ENCODE measurements around the gene CALB2.

CALB2 gene

GRCh38 chr16:71387045-71387871 is 28.7 kb downstream of the CALB2 start:
- DNase-seq (ENCODE audit: low spot score), result no peak

GRCh38 chr16:71389330-71389729 is 30.8 kb downstream of the CALB2 start:
- DNase-seq (ENCODE audit: low spot score), result no peak

GRCh38 chr16:71396594-71396993 is 38.1 kb downstream of the CALB2 start:
- DNase-seq (ENCODE audit: low spot score), result no peak

GRCh38 chr16:71399801-71400563 is 41.5 kb downstream of the CALB2 start:
- DNase-seq (ENCODE audit: low spot score), result no peak

GRCh38 chr16:71402007-71402406 is 43.5 kb downstream of the CALB2 start:
- no peak for DNase-seq (ENCODE audit: low spot score)

- no peak for DNase-seq (ENCODE audit: low spot score)
Observed at GRCh38 chr16:71402674-71403073, 44.2 kb downstream of the CALB2 start.

- DNase-seq (ENCODE audit: low spot score), result no peak
Observed at GRCh38 chr16:71404364-71404763, 45.8 kb downstream of the CALB2 start.

GRCh38 chr16:71406316-71406715 is 47.8 kb downstream of the CALB2 start:
- no peak for DNase-seq (ENCODE audit: low spot score)

- no peak for DNase-seq (ENCODE audit: low spot score)
Observed at GRCh38 chr16:71406724-71407123, 48.2 kb downstream of the CALB2 start.

- DNase-seq (ENCODE audit: low spot score), result no peak
Observed at GRCh38 chr16:71407731-71408130, 49.2 kb downstream of the CALB2 start.

- DNase-seq (ENCODE audit: low spot score), result no peak
Observed at GRCh38 chr16:71408536-71408935, 50.0 kb downstream of the CALB2 start.

- DNase-seq (ENCODE audit: low spot score), result no peak
Observed at GRCh38 chr16:71409011-71409775, 50.7 kb downstream of the CALB2 start.

GRCh38 chr16:71410146-71410545 is 51.6 kb downstream of the CALB2 start:
- no peak for DNase-seq (ENCODE audit: low spot score)

GRCh38 chr16:71412270-71413160 is 54.0 kb downstream of the CALB2 start:
- DNase-seq (ENCODE audit: low spot score), result peak; percentile 72

GRCh38 chr16:71413341-71413740 is 54.8 kb downstream of the CALB2 start:
- DNase-seq (ENCODE audit: low spot score), result no peak

GRCh38 chr16:71414038-71414437 is 55.5 kb downstream of the CALB2 start:
- no peak for DNase-seq (ENCODE audit: low spot score)

- peak; percentile 2 for DNase-seq (ENCODE audit: low spot score)
Observed at GRCh38 chr16:71421911-71422310, 63.4 kb downstream of the CALB2 start.

- no peak for DNase-seq (ENCODE audit: low spot score)
Observed at GRCh38 chr16:71423016-71423415, 64.5 kb downstream of the CALB2 start.

GRCh38 chr16:71423865-71424264 is 65.3 kb downstream of the CALB2 start:
- no peak for DNase-seq (ENCODE audit: low spot score)

- no peak for DNase-seq (ENCODE audit: low spot score)
Observed at GRCh38 chr16:71424626-71425025, 66.1 kb downstream of the CALB2 start.

- no peak for DNase-seq (ENCODE audit: low spot score)
Observed at GRCh38 chr16:71425746-71426068, 67.2 kb downstream of the CALB2 start.
